Glomerular visceral epithelial cell (primary cell): ENCODE data around the gene CC2D2A.

Source experiments
- DNase-seq: peaks from one replicate; pipeline ENCODE4 v3.0.0-alpha.2; 2016; ENCODE audit errors: extremely low spot score

The CC2D2A gene

DNA sequence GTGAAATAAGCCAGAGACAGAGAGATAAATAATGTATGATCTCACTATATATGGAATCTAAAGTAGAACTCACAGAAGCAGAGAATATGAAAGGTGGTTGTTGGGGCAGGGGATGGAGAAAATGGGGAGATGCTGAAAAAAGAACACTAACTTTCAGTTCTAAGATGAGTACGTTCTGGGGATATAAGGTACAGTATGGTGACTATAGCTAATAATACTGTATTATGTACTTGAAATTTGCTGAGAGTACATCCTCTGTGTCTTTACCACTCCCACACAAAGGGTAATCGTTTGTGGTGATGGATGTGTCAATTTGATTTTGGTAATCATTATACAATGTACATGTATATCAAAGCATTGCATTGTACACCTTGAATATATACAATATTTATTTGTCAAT, 178.9 kb downstream of the CC2D2A start:
- DNase-seq = no peak

DNA sequence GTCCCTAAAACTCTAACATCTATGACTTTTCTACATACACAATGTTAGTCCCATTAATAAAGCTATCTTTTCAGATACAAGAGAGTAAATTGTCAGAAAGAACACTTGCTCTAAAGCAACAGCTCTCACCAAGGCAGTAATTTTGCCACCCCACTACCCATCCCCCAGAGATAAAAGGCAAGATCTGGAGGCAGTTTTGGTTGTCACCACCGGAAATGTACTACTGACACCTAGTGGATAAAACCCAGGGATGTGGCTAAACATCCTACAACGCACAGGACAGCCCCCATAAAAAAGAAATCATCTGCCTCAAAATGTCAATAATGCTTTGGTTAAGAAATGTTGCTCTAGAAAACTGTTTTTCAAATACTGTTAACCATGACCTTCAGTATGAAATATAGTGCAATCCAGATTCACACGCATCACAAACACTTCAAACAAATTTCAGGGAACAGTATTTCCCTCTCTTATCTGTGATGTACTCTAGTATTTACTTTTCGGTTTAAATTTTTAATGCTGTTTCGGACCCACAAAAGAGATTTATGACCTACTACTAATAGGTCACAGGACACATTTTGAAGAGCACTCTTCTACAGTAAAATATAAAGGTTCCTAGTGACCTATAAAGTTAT, 180.3 kb downstream of the CC2D2A start:
- DNase-seq = peak; percentile 63
